GM19397 (cell line): ENCODE results near the gene ACACB.

Experiments used
- ATAC-seq: cut with Tn5 transposase; IDR thresholded peaks from one replicate; pipeline ENCODE4 v1.9.1; 2021; ENCODE audit warnings: mild to moderate bottlenecking, moderate library complexity; ENCODE audit not compliant: unreplicated experiment

Gene ACACB

GRCh38 chr12:109115758-109116610 is at the start of gene ACACB:
TSS of gene ACACB (plus strand) at chr12:109116587. CDS start at chr12:109139406, 22,819 bp downstream.
- no peak for ATAC-seq

- ATAC-seq, result no peak
Observed at GRCh38 chr12:109069307-109070271, 46.8 kb upstream of the ACACB start.

GRCh38 chr12:109074866-109075265 is 41.5 kb upstream of the ACACB start:
- ATAC-seq, result no peak

GRCh38 chr12:109082751-109083150 is 33.6 kb upstream of the ACACB start:
- ATAC-seq, result no peak

GRCh38 chr12:109084425-109084824 is 32.0 kb upstream of the ACACB start:
- ATAC-seq, result no peak

- ATAC-seq, result no peak
Observed at GRCh38 chr12:109085590-109085989, 30.8 kb upstream of the ACACB start.

GRCh38 chr12:109087250-109087649 is 29.1 kb upstream of the ACACB start:
- ATAC-seq, result no peak

- ATAC-seq, result no peak
Observed at GRCh38 chr12:109088818-109089217, 27.6 kb upstream of the ACACB start.

GRCh38 chr12:109089683-109090082 is 26.7 kb upstream of the ACACB start:
- ATAC-seq, result no peak

- ATAC-seq, result no peak
Observed at GRCh38 chr12:109092497-109093021, 23.8 kb upstream of the ACACB start.

- peak; percentile 65 for ATAC-seq
Observed at GRCh38 chr12:109093022-109093918, 23.1 kb upstream of the ACACB start, which contains the start of gene ALKBH2. TSS of gene ALKBH2 (minus strand) at chr12:109093472. CDS start at chr12:109092786, 686 bp downstream.

- no peak for ATAC-seq
Observed at GRCh38 chr12:109097140-109097434, 19.3 kb upstream of the ACACB start.

GRCh38 chr12:109097435-109098182 is 18.8 kb upstream of the ACACB start, which contains the start of gene UNG:
TSS of gene UNG (plus strand) at chr12:109097597. CDS start at chr12:109097680, 83 bp downstream.
- peak; percentile 91 for ATAC-seq

GRCh38 chr12:109098183-109098604 is 18.2 kb upstream of the ACACB start:
- peak; percentile 25 for ATAC-seq

- no peak for ATAC-seq
Observed at GRCh38 chr12:109098651-109099050, 17.7 kb upstream of the ACACB start.

GRCh38 chr12:109099431-109100020 is 16.9 kb upstream of the ACACB start:
- no peak for ATAC-seq

- ATAC-seq, result no peak
Observed at GRCh38 chr12:109100741-109101140, 15.6 kb upstream of the ACACB start.

- no peak for ATAC-seq
Observed at GRCh38 chr12:109102491-109102890, 13.9 kb upstream of the ACACB start.

- no peak for ATAC-seq
Observed at GRCh38 chr12:109105176-109105575, 11.2 kb upstream of the ACACB start.
